NT2/D1 (cell line): ENCODE data around the gene ASMTL.

Source experiments
- DNase-seq: peaks from one replicate; pipeline ENCODE4 v3.0.0-alpha.2; 2011; ENCODE audit warnings: low read depth, low spot score
- H3K27me3 ChIP-seq: 2 replicates; pipeline ENCODE4 v1.6.0; 2011; ENCODE audit warnings: mild to moderate bottlenecking; ENCODE audit not compliant: insufficient read length, insufficient read depth
- H3K36me3 ChIP-seq: 2 replicates; pipeline ENCODE4 v1.6.1; 2011; ENCODE audit warnings: mild to moderate bottlenecking, low read length, mixed read lengths; ENCODE audit not compliant: insufficient read depth, insufficient read length
- H3K4me1 ChIP-seq: 2 replicates; pipeline ENCODE4 v1.5.1; 2011; ENCODE audit not compliant: insufficient read depth, insufficient read length
- H3K4me3 ChIP-seq: 2 replicates; pipeline ENCODE4 v1.5.1; 2011; ENCODE audit warnings: low read depth; ENCODE audit not compliant: insufficient read length
- H3K9ac ChIP-seq: 2 replicates; pipeline ENCODE4 v1.6.0; 2011; ENCODE audit warnings: low read depth; ENCODE audit not compliant: insufficient read length
- H3K9me3 ChIP-seq: 2 replicates; pipeline ENCODE4 v1.5.1; 2011; ENCODE audit warnings: mild to moderate bottlenecking, low read length; ENCODE audit not compliant: insufficient read depth
- SUZ12 ChIP-seq: IDR thresholded peaks from 2 replicates; pipeline ENCODE4 v1.6.1; 2011; ENCODE audit not compliant: insufficient read length, insufficient read depth; ENCODE audit errors: extremely low read depth
- YY1 ChIP-seq: IDR thresholded peaks from 2 replicates; pipeline ENCODE4 v1.6.1; 2011; ENCODE audit not compliant: insufficient read length, insufficient read depth
- ZNF274 ChIP-seq: IDR thresholded peaks from 2 replicates; pipeline ENCODE4 v1.6.1; 2011; ENCODE audit warnings: mild to moderate bottlenecking, low read depth, low read length

Gene ASMTL

GRCh38 chrX:1468250-1468772, 15.6 kb upstream of the ASMTL start:
- no peak for TF ChIP-seq YY1
- no peak for TF ChIP-seq ZNF274
- TF ChIP-seq SUZ12, result no peak
- Histone ChIP-seq H3K27me3 (no peaks in the 10 kb centered on the region), H3K4me3 (no peak overlapping the region), H3K36me3 (no peaks in the 10 kb centered on the region), H3K9me3 (no peaks in the 10 kb centered on the region), H3K9ac (no peak overlapping the region), H3K4me1 (peaks cover 8% of the 10 kb centered on the region)
- no peak for DNase-seq

GRCh38 chrX:1466971-1467561, 14.4 kb upstream of the ASMTL start:
- no peaks in the 10 kb centered on the region for H3K9me3 ChIP-seq
- DNase-seq, result no peak
- H3K9ac ChIP-seq, result no peak overlapping the region
- H3K27me3 ChIP-seq, result no peaks in the 10 kb centered on the region
- TF ChIP-seq SUZ12, result no peak
- TF ChIP-seq ZNF274, result no peak
- TF ChIP-seq YY1, result no peak
- no peak overlapping the region for H3K4me3 ChIP-seq
- H3K4me1 ChIP-seq, result peaks cover 8% of the 10 kb centered on the region
- H3K36me3 ChIP-seq, result no peaks in the 10 kb centered on the region

GRCh38 chrX:1466232-1466661, 13.5 kb upstream of the ASMTL start:
- TF ChIP-seq YY1, result no peak
- TF ChIP-seq ZNF274, result no peak
- TF ChIP-seq SUZ12, result no peak
- H3K9ac ChIP-seq, result no peak overlapping the region
- H3K4me3 ChIP-seq, result no peak overlapping the region
- DNase-seq, result no peak
- no peaks in the 10 kb centered on the region for H3K27me3 ChIP-seq
- H3K36me3 ChIP-seq, result no peaks in the 10 kb centered on the region
- peaks cover 8% of the 10 kb centered on the region for H3K4me1 ChIP-seq
- no peaks in the 10 kb centered on the region for H3K9me3 ChIP-seq

GRCh38 chrX:1465286-1466231, 12.8 kb upstream of the ASMTL start:
- TF ChIP-seq YY1, result no peak
- TF ChIP-seq ZNF274, result no peak
- TF ChIP-seq SUZ12, result no peak
- H3K4me3 ChIP-seq, result no peak overlapping the region
- DNase-seq, result no peak
- no peaks in the 10 kb centered on the region for H3K27me3 ChIP-seq
- H3K9me3 ChIP-seq, result no peaks in the 10 kb centered on the region
- no peaks in the 10 kb centered on the region for H3K36me3 ChIP-seq
- H3K4me1 ChIP-seq, result peaks cover 8% of the 10 kb centered on the region
- no peak overlapping the region for H3K9ac ChIP-seq

GRCh38 chrX:1464971-1465285, 12.2 kb upstream of the ASMTL start:
- Histone ChIP-seq H3K4me3 (no peak overlapping the region), H3K9me3 (no peaks in the 10 kb centered on the region), H3K36me3 (no peaks in the 10 kb centered on the region), H3K9ac (no peak overlapping the region), H3K27me3 (no peaks in the 10 kb centered on the region), H3K4me1 (peaks cover 8% of the 10 kb centered on the region)
- TF ChIP-seq YY1 (no peak), ZNF274 (no peak), SUZ12 (no peak)
- DNase-seq, result no peak

- no peak for DNase-seq
- Histone ChIP-seq H3K9me3 (no peaks in the 10 kb centered on the region), H3K4me1 (peaks cover 7% of the 10 kb centered on the region), H3K4me3 (no peak overlapping the region), H3K36me3 (no peaks in the 10 kb centered on the region), H3K27me3 (peaks cover 3% of the 10 kb centered on the region), H3K9ac (no peak overlapping the region)
- no peak for TF ChIP-seq ZNF274
- TF ChIP-seq SUZ12, result no peak
- no peak for TF ChIP-seq YY1
These were observed 11.6 kb upstream of the ASMTL start for GRCh38 chrX:1464041-1464970.
